Prostate gland (tissue), 2 donors: ENCODE results near the gene TFE3. TPM values are rescaled to one million over a fixed set of nuclear protein-coding genes. Genes with fewer than 3 reads are reported as not detected.

Source experiments
- DNase-seq: peaks from one replicate; pipeline ENCODE4 v3.0.0-alpha.2; 2019; ENCODE audit warnings: low spot score
- H3K27ac ChIP-seq, 2 donors: fragments of 200-600 bp; sonication (generic); 2 replicates each; pipeline ENCODE4 v1.5.1; 2017 to 2019
- H3K27me3 ChIP-seq: fragments of 200-600 bp; sonication (generic); replicated peaks from 2 replicates; pipeline ENCODE4 v1.5.1; 2019; ENCODE audit not compliant: insufficient read depth
- H3K36me3 ChIP-seq, 2 donors: fragments of 200-600 bp; sonication (generic); 1 replicate in 1 of 2; 2 replicates in 1 of 2; pipeline versions ENCODE4 v1.5.1 to v1.8.1; 2017 to 2019
- H3K4me1 ChIP-seq: fragments of 200-600 bp; sonication (generic); replicated peaks from 2 replicates; pipeline ENCODE4 v1.5.1; 2019
- H3K4me3 ChIP-seq, 2 donors: fragments of 200-600 bp; sonication (generic); 2 replicates each; pipeline ENCODE4 v1.5.1; 2017 to 2019
- H3K9me3 ChIP-seq: fragments of 200-600 bp; sonication (generic); 2 replicates; pipeline ENCODE4 v1.5.1; 2017
- CTCF ChIP-seq, 4 experiments: fragments of 200-600 bp in 2 of 4; fragments of 450-650 bp in 2 of 4; sonication (generic) in 2 of 4; IDR thresholded peaks; 1 replicate in 3 of 4; 2 replicates in 1 of 4; pipeline ENCODE4 v1.5.1; 2016 to 2019; ENCODE audit warnings: antibody characterized with exemption in 4 of 4, mild to moderate bottlenecking in 2 of 4, moderate library complexity in 2 of 4
- POLR2A ChIP-seq: fragments of 450-650 bp; IDR thresholded peaks from one replicate; pipeline ENCODE4 v1.6.1; 2016; ENCODE audit warnings: antibody characterized with exemption, mild to moderate bottlenecking
- POLR2AphosphoS5 ChIP-seq: sonication (generic); formaldehyde crosslinking; IDR thresholded peaks from one replicate; pipeline ENCODE4 v1.6.1; 2017; ENCODE audit warnings: antibody characterized with exemption
- WGBS: methylation state at CpG from one replicate; pipeline ENCODE4 v1.1.5; 2018; 5-methylcytosine and 5-hydroxymethylcytosine counted together
- intact Hi-C: fragments of 100-400 bp; cut with DNase I; formaldehyde crosslinking; loops from one replicate; pipeline ENCODE4 v1.14.2; 2022
- total RNA-seq, 2 donors: library from RNA; depleted of rRNA; stranded (reverse); fragments of >200 nt; gene quantifications; one replicate each; pipeline ENCODE4 v1.1.0, GENCODE V29; 2016

TFE3 gene
- total RNA-seq, 2 donors from 2014 or later = 44.6 to 88.4 TPM

- Histone ChIP-seq H3K27me3 (no peaks in the 10 kb centered on the region), H3K27ac (no peak overlapping the region), H3K4me1 (no peaks in the 10 kb centered on the region), H3K36me3 (no peaks in the 10 kb centered on the region), H3K9me3 (no peaks in the 10 kb centered on the region), H3K4me3 (no peak overlapping the region)
- WGBS = 100% methylated on average over 4 of the region's 5 CpGs
- TF ChIP-seq POLR2AphosphoS5 (no peak), POLR2A (no peak), CTCF (IDR thresholded peaks at IDR 0.05) (no peak)
- no peak for DNase-seq
- intact Hi-C loops = no loop called here
These were observed 44.1 kb downstream of the TFE3 start for GRCh38 chrX:48999030-48999429.

GRCh38 chrX:48998391-48998790 is 44.8 kb downstream of the TFE3 start:
- Histone ChIP-seq H3K9me3 (no peaks in the 10 kb centered on the region), H3K36me3 (no peaks in the 10 kb centered on the region), H3K27me3 (no peaks in the 10 kb centered on the region), H3K27ac (no peak overlapping the region), H3K4me3 (no peak overlapping the region), H3K4me1 (no peaks in the 10 kb centered on the region)
- TF ChIP-seq POLR2AphosphoS5 = no peak
- TF ChIP-seq CTCF (IDR thresholded peaks at IDR 0.05) = no peak
- TF ChIP-seq POLR2A = no peak
- intact Hi-C loops = no loop called here
- no peak for DNase-seq
- 96% methylated on average over 4 of the region's 4 CpGs for WGBS

- WGBS = 82% methylated on average over 1 of the region's 1 CpG
- no peak overlapping the region for H3K27ac ChIP-seq
- H3K4me3 ChIP-seq = no peak overlapping the region
- no peaks in the 10 kb centered on the region for H3K36me3 ChIP-seq
- H3K9me3 ChIP-seq = no peaks in the 10 kb centered on the region
- no peak for TF ChIP-seq POLR2A
- no peak for TF ChIP-seq POLR2AphosphoS5
- no peaks in the 10 kb centered on the region for H3K4me1 ChIP-seq
- intact Hi-C loops = no loop called here
- no peaks in the 10 kb centered on the region for H3K27me3 ChIP-seq
- DNase-seq = no peak
These were observed 45.3 kb downstream of the TFE3 start for GRCh38 chrX:48997865-48998264.

- Histone ChIP-seq H3K27ac (no peak overlapping the region), H3K4me3 (no peak overlapping the region), H3K27me3 (no peaks in the 10 kb centered on the region), H3K4me1 (no peaks in the 10 kb centered on the region), H3K9me3 (no peaks in the 10 kb centered on the region), H3K36me3 (no peaks in the 10 kb centered on the region)
- no peak for TF ChIP-seq CTCF (IDR thresholded peaks at IDR 0.05)
- no peak for TF ChIP-seq POLR2AphosphoS5
- no peak for TF ChIP-seq POLR2A
- WGBS = 94% methylated on average over 3 of the region's 3 CpGs
- intact Hi-C loops = no loop called here
- no peak for DNase-seq
These were observed 45.7 kb downstream of the TFE3 start for GRCh38 chrX:48997455-48997854.

- Histone ChIP-seq H3K27me3 (no peaks in the 10 kb centered on the region), H3K36me3 (no peaks in the 10 kb centered on the region), H3K9me3 (no peaks in the 10 kb centered on the region), H3K4me1 (no peaks in the 10 kb centered on the region), H3K4me3 (no peak overlapping the region), H3K27ac (no peak overlapping the region)
- no peak for TF ChIP-seq POLR2AphosphoS5
- TF ChIP-seq CTCF (IDR thresholded peaks at IDR 0.05) = no peak
- TF ChIP-seq POLR2A = no peak
- DNase-seq = no peak
- 73% methylated on average over 6 of the region's 6 CpGs for WGBS
- intact Hi-C loops = no loop called here
These were observed 46.2 kb downstream of the TFE3 start for GRCh38 chrX:48996969-48997368.
